Gastrocnemius medialis (tissue), 4 donors: Measurements from ENCODE around the gene MALL.
"Not testable (repeated sequence)": the region's sequence is repeated elsewhere in the genome, so short reads cannot be mapped to it uniquely, and the experiment has no call there.

Source experiments
- CTCF ChIP-seq, 5 experiments: fragments of 450-650 bp in 3 of 5; fragments of 200-600 bp in 2 of 5; sonication (generic) in 2 of 5; IDR thresholded peaks in 4 of 5; conservative IDR thresholded peaks in 1 of 5; 1 replicate in 4 of 5; 2 replicates in 1 of 5; pipeline ENCODE4 v1.5.1; 2016 to 2019; ENCODE audit warnings: antibody characterized with exemption in 5 of 5, mild to moderate bottlenecking in 3 of 5, moderate library complexity in 3 of 5
- POLR2A ChIP-seq, 2 donors: fragments of 450-650 bp; IDR thresholded peaks; one replicate each; pipeline ENCODE4 v1.6.1; 2017; ENCODE audit warnings: antibody characterized with exemption in 2 of 2, mild to moderate bottlenecking in 2 of 2, moderate library complexity in 2 of 2

GRCh38 chr2:110050222-110050621, 65.4 kb downstream of the MALL start:
- TF ChIP-seq CTCF (IDR thresholded peaks at IDR 0.05 in 4 of 5, conservative IDR thresholded peaks at IDR 0.05 in 1 of 5); POLR2A (IDR thresholded peaks at IDR 0.05): not testable (repeated sequence)
